ENCODE measurements around the gene TRIO.
"Not testable (repeated sequence)": the region's sequence is repeated elsewhere in the genome, so short reads cannot be mapped to it uniquely, and the experiment has no call there.

TRIO gene

GRCh38 chr5:14369780-14370179 lies 226.6 kb downstream of the TRIO start:
- no peak for DNase-seq

GRCh38 chr5:14370386-14370785 lies 227.2 kb downstream of the TRIO start:
- DNase-seq, result no peak

GRCh38 chr5:14373685-14374084 lies 230.5 kb downstream of the TRIO start:
- no peak for DNase-seq

GRCh38 chr5:14374100-14374499 lies 231.0 kb downstream of the TRIO start:
- DNase-seq, result no peak

- no peak for DNase-seq
Measured at GRCh38 chr5:14376789-14377188, 233.6 kb downstream of the TRIO start.

GRCh38 chr5:14379739-14380497 lies 236.8 kb downstream of the TRIO start:
- DNase-seq, result no peak

- no peak for DNase-seq
Measured at GRCh38 chr5:14380712-14381111, 237.6 kb downstream of the TRIO start.

GRCh38 chr5:14382640-14383039 lies 239.5 kb downstream of the TRIO start:
- DNase-seq, result no peak

GRCh38 chr5:14383923-14384322 lies 240.8 kb downstream of the TRIO start:
- DNase-seq, result no peak

GRCh38 chr5:14385019-14385418 lies 241.9 kb downstream of the TRIO start:
- no peak for DNase-seq

GRCh38 chr5:14386884-14387624 lies 243.9 kb downstream of the TRIO start:
- DNase-seq, result no peak

GRCh38 chr5:14388741-14389140 lies 245.6 kb downstream of the TRIO start:
- no peak for DNase-seq

- DNase-seq, result not testable (repeated sequence)
Measured at GRCh38 chr5:14392552-14392951, 249.4 kb downstream of the TRIO start.

GRCh38 chr5:14394365-14394764 lies 251.2 kb downstream of the TRIO start:
- no peak for DNase-seq

GRCh38 chr5:14395411-14395810 lies 252.3 kb downstream of the TRIO start:
- no peak for DNase-seq

- no peak for DNase-seq
Measured at GRCh38 chr5:14396066-14396465, 252.9 kb downstream of the TRIO start.

- no peak for DNase-seq
Measured at GRCh38 chr5:14396737-14397136, 253.6 kb downstream of the TRIO start.

- DNase-seq, result no peak
Measured at GRCh38 chr5:14397717-14398116, 254.6 kb downstream of the TRIO start.

GRCh38 chr5:14399054-14399692 lies 256.0 kb downstream of the TRIO start:
- DNase-seq, result peak; percentile 43

GRCh38 chr5:14400085-14400484 lies 256.9 kb downstream of the TRIO start:
- no peak for DNase-seq

- no peak for DNase-seq
Measured at GRCh38 chr5:14400611-14401010, 257.5 kb downstream of the TRIO start.

GRCh38 chr5:14401639-14402038 lies 258.5 kb downstream of the TRIO start:
- no peak for DNase-seq

- DNase-seq, result no peak
Measured at GRCh38 chr5:14402424-14402823, 259.3 kb downstream of the TRIO start.

GRCh38 chr5:14404780-14405179 lies 261.6 kb downstream of the TRIO start:
- no peak for DNase-seq
